OCI-LY7 (cell line): ENCODE results near the gene FBXL17. TPM values are rescaled to one million over a fixed set of nuclear protein-coding genes. Genes with fewer than 3 reads are reported as not detected.

Experiments
- BruUV-seq: library from RNA; stranded (reverse); fragments of 400-500 nt; replicated peaks from 2 replicates; lab custom pipeline; 2021; lab: Mats Ljungman, UMichigan
- CTCF ChIA-PET: fragments of 300-600 bp; sonication (Branson Sonifier 250); formaldehyde crosslinking; loops from one replicate; lab custom pipeline; 2022; ENCODE audit warnings: antibody characterized with exemption; ENCODE audit not compliant: unreplicated experiment; lab: Charles Lee
- POLR2A ChIA-PET: fragments of 300-600 bp; sonication (Branson Sonifier 250); formaldehyde crosslinking; loops from one replicate; lab custom pipeline; 2022; ENCODE audit warnings: antibody characterized with exemption; lab: Charles Lee
- DNase-seq: peaks from one replicate; pipeline ENCODE4 v3.0.0-alpha.2; 2015; ENCODE audit warnings: low spot score
- H2AFZ ChIP-seq: fragments of 200-600 bp; sonication (generic), shearing (Covaris generic); 2 replicates; pipeline ENCODE4 v1.6.1; 2014; ENCODE audit warnings: mild to moderate bottlenecking, antibody characterized with exemption, low read length, moderate library complexity
- H3K27ac ChIP-seq: fragments of 200-600 bp; sonication (generic); 2 replicates; pipeline ENCODE4 v1.5.1; 2014; ENCODE audit warnings: mixed run types, low read depth, mild to moderate bottlenecking, moderate library complexity, low read length, inconsistent platforms; ENCODE audit not compliant: poor library complexity, severe bottlenecking
- H3K36me3 ChIP-seq: fragments of 200-600 bp; sonication (generic); 2 replicates; pipeline ENCODE4 v1.6.1; 2014; ENCODE audit warnings: mild to moderate bottlenecking, antibody characterized with exemption, low read length, moderate library complexity, mixed read lengths; ENCODE audit not compliant: insufficient read depth
- H3K4me1 ChIP-seq: fragments of 200-600 bp; sonication (generic); 2 replicates; pipeline ENCODE4 v1.5.1; 2014; ENCODE audit warnings: mild to moderate bottlenecking, low read length; ENCODE audit not compliant: insufficient read depth, poor library complexity, severe bottlenecking
- H3K4me2 ChIP-seq: fragments of 200-600 bp; sonication (generic); 2 replicates; pipeline ENCODE4 v1.6.1; 2014; ENCODE audit warnings: mild to moderate bottlenecking, low read length
- H3K4me3 ChIP-seq: fragments of 200-600 bp; sonication (generic); 2 replicates; pipeline ENCODE4 v1.5.1; 2014; ENCODE audit warnings: mild to moderate bottlenecking, low read depth, low read length; ENCODE audit not compliant: poor library complexity, severe bottlenecking
- H3K79me2 ChIP-seq: fragments of 200-600 bp; sonication (generic); 2 replicates; pipeline ENCODE4 v1.6.1; 2016; ENCODE audit warnings: low read depth, mild to moderate bottlenecking, low read length, moderate library complexity, mixed read lengths; ENCODE audit not compliant: insufficient read depth
- H3K9me2 ChIP-seq: fragments of 200-600 bp; sonication (generic); 2 replicates; pipeline ENCODE4 v1.6.1; 2016; ENCODE audit warnings: mild to moderate bottlenecking, low read length, mixed read lengths; ENCODE audit not compliant: insufficient read depth
- H3K9me3 ChIP-seq: fragments of 200-600 bp; sonication (generic); 2 replicates; pipeline ENCODE4 v1.6.1; 2014; ENCODE audit warnings: mild to moderate bottlenecking, mixed run types, low read length, mixed read lengths
- H4K20me1 ChIP-seq: fragments of 200-600 bp; sonication (generic); 2 replicates; pipeline ENCODE4 v1.6.1; 2014; ENCODE audit warnings: mild to moderate bottlenecking, antibody characterized with exemption, low read length, moderate library complexity, mixed read lengths; ENCODE audit not compliant: insufficient read depth
- CTCF ChIP-seq: fragments of 200-600 bp; sonication (generic); conservative IDR thresholded peaks from 2 replicates; pipeline ENCODE4 v1.5.1; 2014; ENCODE audit warnings: mild to moderate bottlenecking, antibody characterized with exemption, low read length, moderate library complexity, mixed read lengths
- EZH2phosphoT487 ChIP-seq: fragments of 200-600 bp; sonication (generic); IDR thresholded peaks from 2 replicates; pipeline ENCODE4 v1.6.1; 2018; ENCODE audit warnings: low read depth, borderline replicate concordance, mild to moderate bottlenecking, mixed run types, antibody characterized with exemption, low read length, moderate library complexity, mixed read lengths
- intact Hi-C: fragments of 100-400 bp; cut with micrococcal nuclease; formaldehyde crosslinking; loops from one replicate; pipeline ENCODE4 v1.10.0; 2022; ENCODE audit not compliant: unreplicated experiment
- total RNA-seq, 2 experiments: library from RNA; depleted of rRNA in 1 of 2; stranded (reverse); fragments of >200 nt in 1 of 2; shearing (Covaris generic) in 1 of 2; gene quantifications; 2 replicates each; pipeline ENCODE4 v1.2.3, GENCODE V29; 2014 to 2022

FBXL17 gene
- total RNA-seq, 2 experiments from 2014 or later, result 10.2 to 21.6 TPM

- POLR2A ChIA-PET, result interaction anchor here (0.5 to 1.0 kb wide), 3 partner anchors 14 to 459 kb away, joined by 3 read pairs; no protein-coding TSS in a partner anchor
- no peak for TF ChIP-seq CTCF
- no peak for TF ChIP-seq EZH2phosphoT487
- no peak overlapping the region for H2AFZ ChIP-seq
- H3K4me1 ChIP-seq, result no peaks in the 10 kb centered on the region
- no peaks in the 10 kb centered on the region for H3K9me2 ChIP-seq
- no peak for DNase-seq
- no peaks in the 10 kb centered on the region for H3K79me2 ChIP-seq
- no peak overlapping the region for H3K27ac ChIP-seq
- H3K4me3 ChIP-seq, result no peak overlapping the region
- BruUV-seq, result no TSS peak
- H3K9me3 ChIP-seq, result no peaks in the 10 kb centered on the region
- no peak overlapping the region for H3K4me2 ChIP-seq
- intact Hi-C loops, result no loop called here
- H4K20me1 ChIP-seq, result no peaks in the 10 kb centered on the region
- CTCF ChIA-PET, result no interaction called here
- H3K36me3 ChIP-seq, result no peaks in the 10 kb centered on the region
Observed at GRCh38 chr5:108312258-108312657, 69.6 kb downstream of the FBXL17 start.

- no peak overlapping the region for H3K4me3 ChIP-seq
- no peak overlapping the region for H3K27ac ChIP-seq
- H3K9me2 ChIP-seq, result no peaks in the 10 kb centered on the region
- BruUV-seq, result no TSS peak
- no peaks in the 10 kb centered on the region for H3K79me2 ChIP-seq
- H3K4me1 ChIP-seq, result no peaks in the 10 kb centered on the region
- no peaks in the 10 kb centered on the region for H3K36me3 ChIP-seq
- TF ChIP-seq EZH2phosphoT487 (no peak), CTCF (no peak)
- CTCF ChIA-PET, result no interaction called here
- intact Hi-C loops, result no loop called here
- H3K4me2 ChIP-seq, result no peak overlapping the region
- POLR2A ChIA-PET, result interaction anchor here (0.6 to 0.9 kb wide), 2 partner anchors 11 to 458 kb away, joined by 3 read pairs; no protein-coding TSS in a partner anchor
- H2AFZ ChIP-seq, result no peak overlapping the region
- no peaks in the 10 kb centered on the region for H3K9me3 ChIP-seq
- no peak for DNase-seq
- no peaks in the 10 kb centered on the region for H4K20me1 ChIP-seq
Observed at GRCh38 chr5:108311682-108312081, 70.2 kb downstream of the FBXL17 start.

GRCh38 chr5:108303611-108304010, 78.3 kb downstream of the FBXL17 start:
- no peak overlapping the region for H3K27ac ChIP-seq
- no peaks in the 10 kb centered on the region for H3K9me2 ChIP-seq
- H3K4me3 ChIP-seq, result no peak overlapping the region
- POLR2A ChIA-PET, result no interaction called here
- no peaks in the 10 kb centered on the region for H3K9me3 ChIP-seq
- DNase-seq, result no peak
- TF ChIP-seq CTCF (no peak), EZH2phosphoT487 (no peak)
- no peaks in the 10 kb centered on the region for H3K36me3 ChIP-seq
- no TSS peak for BruUV-seq
- H4K20me1 ChIP-seq, result no peaks in the 10 kb centered on the region; the same call in 1 of the 2 replicates
- no peak overlapping the region for H3K4me2 ChIP-seq
- no peaks in the 10 kb centered on the region for H3K79me2 ChIP-seq
- CTCF ChIA-PET, result no interaction called here
- intact Hi-C loops, result no loop called here
- H2AFZ ChIP-seq, result no peak overlapping the region
- no peaks in the 10 kb centered on the region for H3K4me1 ChIP-seq
